ENCODE data around the gene CADM1. TPM values are rescaled to one million over a fixed set of nuclear protein-coding genes. Genes with fewer than 3 reads are reported as not detected.

CADM1 gene
- total RNA-seq, 1 donor: 86.5 TPM

DNA sequence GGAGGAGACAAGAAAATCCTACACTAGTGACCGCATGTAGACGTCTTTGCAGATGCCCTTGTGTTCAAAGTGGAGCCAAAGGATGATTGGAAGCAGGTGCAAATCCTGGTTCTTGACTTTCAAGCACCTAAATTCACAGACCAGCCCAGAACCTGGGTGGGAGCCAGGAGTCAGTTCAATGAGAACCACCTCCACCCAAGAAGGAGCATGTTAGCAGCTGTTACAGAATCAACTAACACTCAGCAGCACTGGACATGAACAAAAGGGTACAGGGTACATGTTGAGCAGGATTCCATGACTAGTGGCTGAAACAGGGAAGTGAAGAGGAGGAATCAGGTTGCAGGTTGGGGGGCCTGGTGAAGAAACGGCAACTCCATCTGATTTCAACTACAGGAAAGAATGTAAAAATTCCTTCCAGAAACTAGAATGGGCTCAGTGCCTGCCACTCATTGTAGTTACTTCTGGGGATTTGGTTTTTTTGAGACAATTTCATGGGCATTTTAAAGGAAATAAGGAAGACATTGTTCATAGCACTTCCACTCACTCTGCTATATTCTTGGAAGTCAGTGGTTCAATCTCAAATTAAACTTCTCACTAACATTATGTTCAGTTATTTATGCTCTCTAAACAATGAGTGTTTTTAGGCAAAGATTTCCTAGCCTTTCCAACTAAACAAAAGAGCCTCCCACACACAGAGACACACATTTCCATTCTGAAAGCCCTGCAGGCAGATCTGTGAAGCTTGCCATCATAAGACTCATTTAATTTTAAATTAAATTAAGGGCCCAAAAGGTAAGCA, 173.3 kb downstream of the CADM1 start:
- no peaks in the 10 kb centered on the region for H3K4me1 ChIP-seq (ENCODE audit: insufficient read depth, low read length)
- H3K9me3 ChIP-seq (ENCODE audit: low read depth, low read length): no peaks in the 10 kb centered on the region
- DNase-seq (ENCODE audit: insufficient read length, low spot score, missing footprints): no peak
- no peaks in the 10 kb centered on the region for H3K79me2 ChIP-seq (ENCODE audit: insufficient read depth, low read length)
- H4K20me1 ChIP-seq (ENCODE audit: insufficient read depth, low read length): no peaks in the 10 kb centered on the region
- TF ChIP-seq CTCF (IDR thresholded peaks at IDR 0.05; ENCODE audit: extremely low read depth, low read depth, low read length): no peak
- no peak overlapping the region for H3K4me3 ChIP-seq (ENCODE audit: insufficient read depth, low read length)
- H2AFZ ChIP-seq (ENCODE audit: low read length): no peak overlapping the region
- no peak overlapping the region for H3K27ac ChIP-seq (ENCODE audit: low read depth, low read length)
- no peak overlapping the region for H3K4me2 ChIP-seq (ENCODE audit: insufficient read depth, low read length)
- H3K36me3 ChIP-seq (ENCODE audit: insufficient read depth, low read length): no peaks in the 10 kb centered on the region
- H3K27me3 ChIP-seq (ENCODE audit: insufficient read depth, low read length): no peaks in the 10 kb centered on the region

DNA sequence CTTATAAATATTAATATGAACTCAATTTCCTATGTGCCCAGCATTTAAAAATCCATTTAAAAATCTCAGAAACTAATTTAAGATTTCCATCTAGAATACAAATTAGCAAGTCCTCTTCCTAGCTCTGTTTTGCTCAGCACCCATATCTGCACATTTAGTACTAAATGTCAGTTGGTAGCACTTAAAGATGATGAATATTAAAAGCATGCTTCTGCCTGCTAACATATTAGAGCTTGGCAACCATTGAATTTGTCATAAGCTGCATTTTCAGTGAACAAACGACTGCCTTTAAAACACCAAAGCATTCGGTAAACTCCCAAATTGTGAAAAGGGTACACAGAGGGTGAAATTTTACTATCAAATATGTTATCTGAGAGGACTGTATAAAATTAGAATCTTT, 177.7 kb downstream of the CADM1 start:
- Histone ChIP-seq H2AFZ (ENCODE audit: low read length) (no peak overlapping the region), H4K20me1 (ENCODE audit: insufficient read depth, low read length) (no peaks in the 10 kb centered on the region), H3K27me3 (ENCODE audit: insufficient read depth, low read length) (no peaks in the 10 kb centered on the region), H3K9me3 (ENCODE audit: low read depth, low read length) (no peaks in the 10 kb centered on the region), H3K36me3 (ENCODE audit: insufficient read depth, low read length) (no peaks in the 10 kb centered on the region), H3K27ac (ENCODE audit: low read depth, low read length) (no peak overlapping the region), H3K4me1 (ENCODE audit: insufficient read depth, low read length) (no peaks in the 10 kb centered on the region), H3K4me3 (ENCODE audit: insufficient read depth, low read length) (no peak overlapping the region), H3K4me2 (ENCODE audit: insufficient read depth, low read length) (no peak overlapping the region), H3K79me2 (ENCODE audit: insufficient read depth, low read length) (no peaks in the 10 kb centered on the region)
- TF ChIP-seq CTCF (IDR thresholded peaks at IDR 0.05; ENCODE audit: extremely low read depth, low read depth, low read length): no peak
- no peak for DNase-seq (ENCODE audit: insufficient read length, low spot score, missing footprints)

- DNase-seq (ENCODE audit: insufficient read length, low spot score, missing footprints): peak; percentile 14
- no peak overlapping the region for H3K4me2 ChIP-seq (ENCODE audit: insufficient read depth, low read length)
- H3K4me3 ChIP-seq (ENCODE audit: insufficient read depth, low read length): no peak overlapping the region
- H3K27ac ChIP-seq (ENCODE audit: low read depth, low read length): no peak overlapping the region
- H3K79me2 ChIP-seq (ENCODE audit: insufficient read depth, low read length): no peaks in the 10 kb centered on the region
- no peak for TF ChIP-seq CTCF (IDR thresholded peaks at IDR 0.05; ENCODE audit: extremely low read depth, low read depth, low read length)
- no peaks in the 10 kb centered on the region for H3K27me3 ChIP-seq (ENCODE audit: insufficient read depth, low read length)
- no peak overlapping the region for H2AFZ ChIP-seq (ENCODE audit: low read length)
- H4K20me1 ChIP-seq (ENCODE audit: insufficient read depth, low read length): no peaks in the 10 kb centered on the region
- H3K4me1 ChIP-seq (ENCODE audit: insufficient read depth, low read length): no peaks in the 10 kb centered on the region
- no peaks in the 10 kb centered on the region for H3K36me3 ChIP-seq (ENCODE audit: insufficient read depth, low read length)
- no peaks in the 10 kb centered on the region for H3K9me3 ChIP-seq (ENCODE audit: low read depth, low read length)
These were observed 178.7 kb downstream of the CADM1 start for GRCh38 chr11:115325523-115325922.

- H3K4me2 ChIP-seq (ENCODE audit: insufficient read depth, low read length): peak overlapping the region; percentile 62
- no peaks in the 10 kb centered on the region for H3K36me3 ChIP-seq (ENCODE audit: insufficient read depth, low read length)
- H2AFZ ChIP-seq (ENCODE audit: low read length): peak overlapping the region; percentile 69
- no peaks in the 10 kb centered on the region for H3K9me3 ChIP-seq (ENCODE audit: low read depth, low read length)
- no peaks in the 10 kb centered on the region for H3K27me3 ChIP-seq (ENCODE audit: insufficient read depth, low read length)
- peak; percentile 34 for DNase-seq (ENCODE audit: insufficient read length, low spot score, missing footprints)
- H3K4me1 ChIP-seq (ENCODE audit: insufficient read depth, low read length): no peaks in the 10 kb centered on the region
- no peaks in the 10 kb centered on the region for H3K79me2 ChIP-seq (ENCODE audit: insufficient read depth, low read length)
- H3K27ac ChIP-seq (ENCODE audit: low read depth, low read length): no peak overlapping the region
- TF ChIP-seq CTCF (IDR thresholded peaks at IDR 0.05; ENCODE audit: extremely low read depth, low read depth, low read length): peak; percentile 71
- H4K20me1 ChIP-seq (ENCODE audit: insufficient read depth, low read length): no peaks in the 10 kb centered on the region
- H3K4me3 ChIP-seq (ENCODE audit: insufficient read depth, low read length): no peak overlapping the region
These were observed 179.4 kb downstream of the CADM1 start for GRCh38 chr11:115324581-115325432.

Data from osteoblast (primary cell).